Suprapubic skin (tissue), 3 donors: ENCODE data around the gene PRDM10.

Experiments
- CTCF ChIP-seq, 2 donors: fragments of 200-600 bp in 1 of 2; fragments of 450-650 bp in 1 of 2; sonication (generic) in 1 of 2; IDR thresholded peaks; one replicate each; pipeline ENCODE4 v1.5.1; 2016 to 2019; ENCODE audit warnings: antibody characterized with exemption in 2 of 2, mild to moderate bottlenecking in 1 of 2, moderate library complexity in 1 of 2
- EP300 ChIP-seq: sonication (generic); formaldehyde crosslinking; IDR thresholded peaks from one replicate; pipeline ENCODE4 v1.6.1; 2017; ENCODE audit warnings: antibody characterized with exemption
- POLR2A ChIP-seq, 2 donors: fragments of 450-650 bp; IDR thresholded peaks; one replicate each; pipeline ENCODE4 v1.6.1; 2017; ENCODE audit warnings: antibody characterized with exemption in 2 of 2, mild to moderate bottlenecking in 2 of 2, moderate library complexity in 2 of 2

DNA sequence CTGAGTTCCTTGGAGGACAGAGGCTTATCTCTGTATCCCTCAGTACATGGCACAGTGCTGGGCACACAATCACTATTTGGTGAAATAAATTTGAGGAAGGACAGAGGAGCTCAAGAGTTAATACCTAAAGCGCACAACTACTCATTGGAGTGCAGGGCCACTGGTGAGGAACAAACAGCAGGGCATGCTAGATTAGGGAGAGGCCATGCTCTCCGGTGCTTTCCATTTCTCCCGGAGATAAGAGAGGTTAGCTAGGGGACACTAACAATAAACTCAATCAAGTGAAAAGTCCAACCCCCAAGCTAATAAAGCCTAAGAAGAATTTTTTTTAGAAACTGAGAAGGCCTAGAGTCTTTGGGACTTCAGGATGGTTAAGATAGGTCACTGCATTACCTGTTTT lies 136.3 kb downstream of the PRDM10 start:
- no peak for TF ChIP-seq CTCF (IDR thresholded peaks at IDR 0.05)
- no peak for TF ChIP-seq POLR2A (IDR thresholded peaks at IDR 0.05)
- no peak for TF ChIP-seq EP300
